GM12872 (cell line): Measurements from ENCODE around the gene CMTM8.

Experiments used
- TF ChIP-seq, protein P1 (sequence below): IDR thresholded peaks from 3 replicates; pipeline ENCODE4 v1.5.1; 2011; ENCODE audit warnings: low read depth, mild to moderate bottlenecking, low read length, moderate library complexity; ENCODE audit not compliant: insufficient read depth

Gene CMTM8

DNA sequence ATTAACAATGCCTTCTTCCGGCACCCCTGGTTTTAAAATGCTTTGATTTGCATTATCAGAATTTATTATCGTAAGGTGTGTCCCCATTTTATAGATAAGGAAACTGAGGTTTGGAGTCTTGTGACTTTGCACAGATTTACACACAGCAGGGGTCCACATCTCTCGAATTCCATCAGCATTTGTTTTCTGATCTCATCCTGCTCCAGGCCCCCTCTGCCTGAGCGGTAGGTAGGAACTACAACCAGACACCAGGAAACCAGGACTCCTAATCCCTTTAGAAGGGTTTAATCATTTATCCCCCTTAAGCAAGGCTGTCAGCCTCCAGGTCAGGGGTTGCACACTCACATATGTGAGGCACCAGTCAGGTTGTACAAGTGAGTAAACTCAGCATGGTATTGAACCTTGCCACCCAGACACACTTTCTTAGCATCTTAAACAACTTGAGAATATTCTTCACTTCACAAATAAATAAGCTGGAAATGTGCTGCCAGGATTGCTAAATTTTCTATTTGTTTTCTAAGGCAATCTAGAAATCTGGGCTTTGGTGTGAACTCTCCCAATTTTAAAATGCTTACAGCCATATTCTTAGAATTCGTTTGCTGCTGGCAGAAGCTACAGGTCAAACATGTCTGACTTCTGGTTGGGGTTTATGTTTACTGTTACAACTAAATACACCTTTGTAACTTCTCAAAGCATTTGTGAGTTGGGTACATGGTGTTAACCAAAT is 121.4 kb downstream of the CMTM8 start:
- TF ChIP-seq, protein P1, sequence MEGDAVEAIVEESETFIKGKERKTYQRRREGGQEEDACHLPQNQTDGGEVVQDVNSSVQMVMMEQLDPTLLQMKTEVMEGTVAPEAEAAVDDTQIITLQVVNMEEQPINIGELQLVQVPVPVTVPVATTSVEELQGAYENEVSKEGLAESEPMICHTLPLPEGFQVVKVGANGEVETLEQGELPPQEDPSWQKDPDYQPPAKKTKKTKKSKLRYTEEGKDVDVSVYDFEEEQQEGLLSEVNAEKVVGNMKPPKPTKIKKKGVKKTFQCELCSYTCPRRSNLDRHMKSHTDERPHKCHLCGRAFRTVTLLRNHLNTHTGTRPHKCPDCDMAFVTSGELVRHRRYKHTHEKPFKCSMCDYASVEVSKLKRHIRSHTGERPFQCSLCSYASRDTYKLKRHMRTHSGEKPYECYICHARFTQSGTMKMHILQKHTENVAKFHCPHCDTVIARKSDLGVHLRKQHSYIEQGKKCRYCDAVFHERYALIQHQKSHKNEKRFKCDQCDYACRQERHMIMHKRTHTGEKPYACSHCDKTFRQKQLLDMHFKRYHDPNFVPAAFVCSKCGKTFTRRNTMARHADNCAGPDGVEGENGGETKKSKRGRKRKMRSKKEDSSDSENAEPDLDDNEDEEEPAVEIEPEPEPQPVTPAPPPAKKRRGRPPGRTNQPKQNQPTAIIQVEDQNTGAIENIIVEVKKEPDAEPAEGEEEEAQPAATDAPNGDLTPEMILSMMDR, result no peak

DNA sequence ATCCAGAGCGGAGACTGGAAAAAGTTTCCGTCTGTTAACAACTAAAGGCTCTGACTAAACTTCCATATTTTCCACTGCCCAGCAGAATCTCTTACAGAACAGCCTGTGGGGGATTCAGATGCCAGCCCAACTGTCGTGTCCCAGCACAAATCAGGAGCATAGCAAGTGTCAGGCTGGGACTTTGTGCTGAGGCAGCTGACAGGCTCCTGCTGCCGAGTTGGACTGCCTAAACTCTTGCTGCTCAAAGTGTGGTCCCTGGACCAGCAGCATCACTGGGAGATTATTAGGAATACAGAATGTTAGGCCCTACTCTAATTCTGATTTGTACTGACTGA is 122.0 kb downstream of the CMTM8 start:
- TF ChIP-seq, protein P1, result no peak

DNA sequence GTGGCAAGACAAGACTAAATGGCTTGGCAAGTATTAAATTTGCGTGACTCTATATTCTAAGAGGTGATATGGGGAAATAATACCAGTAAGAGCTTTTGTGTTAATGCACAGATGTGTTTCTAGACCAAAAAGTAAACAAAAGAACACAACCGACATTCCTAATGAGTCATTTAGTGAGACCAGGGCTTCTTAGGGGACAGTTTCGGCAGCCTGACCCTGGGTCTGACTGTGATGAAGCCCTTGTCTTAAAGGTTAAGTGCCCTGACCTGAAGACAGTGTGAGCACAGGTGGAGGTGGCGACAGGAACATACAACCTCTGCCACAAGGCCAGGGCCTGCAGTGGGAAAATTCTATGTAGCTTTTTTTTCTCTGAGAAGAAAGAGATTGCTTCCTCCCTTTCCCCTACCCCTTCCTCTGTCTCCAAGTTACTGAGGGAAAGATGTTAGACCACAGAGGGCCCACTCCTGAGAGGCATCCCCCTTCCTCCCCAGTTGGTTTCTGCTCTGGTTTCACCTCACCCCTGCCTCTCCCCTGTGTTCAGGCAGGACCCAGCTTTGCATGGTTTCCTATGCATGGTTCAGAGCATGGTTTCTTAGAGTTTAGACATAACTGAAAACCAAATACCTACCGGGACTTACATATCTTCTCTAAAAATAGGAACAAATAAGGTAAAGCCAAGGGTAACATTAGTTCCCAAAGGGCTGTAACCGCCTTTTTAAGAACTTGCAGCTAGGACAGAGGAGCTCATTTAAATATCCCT is 128.3 kb downstream of the CMTM8 start:
- TF ChIP-seq, protein P1, result no peak

DNA sequence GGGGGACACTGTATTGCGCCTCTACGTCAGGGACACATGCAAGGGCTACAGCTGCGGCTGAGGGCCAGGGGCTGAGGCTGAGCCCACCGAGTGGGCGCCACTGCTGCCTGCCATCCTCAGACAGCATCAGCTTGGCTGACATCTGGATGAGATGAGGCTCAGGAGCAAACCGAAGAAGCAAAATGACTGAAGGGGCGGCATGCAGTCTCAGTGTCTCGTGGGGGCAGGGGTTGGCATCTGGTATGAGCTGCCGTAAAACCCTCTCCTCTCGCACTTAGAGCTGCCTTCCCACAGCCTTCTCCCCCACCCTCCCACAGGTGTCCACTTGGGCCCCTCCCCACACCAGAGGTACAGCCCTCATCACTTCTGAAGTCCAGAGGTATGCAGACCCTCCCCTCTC is 129.0 kb downstream of the CMTM8 start:
- TF ChIP-seq, protein P1, result no peak

DNA sequence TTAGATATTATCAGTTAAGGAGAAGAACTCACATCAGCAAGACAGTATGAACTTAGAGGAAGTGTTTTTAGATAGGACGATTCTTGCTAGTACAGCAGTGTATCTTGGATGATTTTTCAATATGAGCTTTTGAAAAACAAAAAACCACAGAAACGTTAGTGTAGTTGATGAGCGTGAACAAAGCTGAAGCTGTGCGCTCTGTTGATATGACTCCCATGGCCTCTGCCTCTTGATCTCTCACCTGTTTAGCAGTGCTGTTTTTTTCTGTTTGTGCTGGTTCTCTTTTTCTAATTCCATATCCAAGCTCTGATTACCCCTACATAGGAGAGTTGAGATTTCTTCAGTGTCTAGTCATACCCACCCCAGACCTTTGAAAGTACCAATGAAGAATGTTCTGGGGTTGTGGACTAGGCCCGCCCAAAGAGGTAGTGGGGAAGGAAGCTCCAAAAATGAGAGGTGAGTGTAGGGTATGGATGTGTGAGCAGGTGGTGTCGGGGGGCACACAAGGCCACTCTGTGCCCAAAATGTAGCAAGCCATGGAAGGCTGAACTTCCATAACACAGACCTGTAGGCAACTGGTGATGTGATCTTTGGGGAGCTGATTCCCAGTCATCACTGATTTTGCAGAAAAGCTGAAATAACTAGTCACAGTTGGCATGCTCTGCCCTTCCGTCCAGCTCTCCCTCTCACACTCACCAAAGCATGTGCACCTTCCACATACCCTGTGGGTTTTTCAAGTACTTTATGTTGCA is 133.2 kb downstream of the CMTM8 start:
- TF ChIP-seq, protein P1, result no peak

DNA sequence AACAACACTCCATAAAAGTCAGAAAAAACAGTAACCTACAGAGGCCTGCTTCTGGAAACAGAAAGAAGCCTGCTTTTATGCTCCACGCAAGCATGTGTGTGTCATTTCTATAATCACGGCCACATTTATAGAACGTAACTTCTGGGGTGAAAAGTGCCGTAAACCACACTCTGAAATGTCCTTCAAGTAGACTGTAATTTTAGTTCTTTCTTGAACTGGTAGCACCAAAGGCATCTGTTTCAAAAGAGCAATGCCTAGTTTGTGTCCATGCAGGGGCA is 133.7 kb downstream of the CMTM8 start:
- TF ChIP-seq, protein P1, result no peak

DNA sequence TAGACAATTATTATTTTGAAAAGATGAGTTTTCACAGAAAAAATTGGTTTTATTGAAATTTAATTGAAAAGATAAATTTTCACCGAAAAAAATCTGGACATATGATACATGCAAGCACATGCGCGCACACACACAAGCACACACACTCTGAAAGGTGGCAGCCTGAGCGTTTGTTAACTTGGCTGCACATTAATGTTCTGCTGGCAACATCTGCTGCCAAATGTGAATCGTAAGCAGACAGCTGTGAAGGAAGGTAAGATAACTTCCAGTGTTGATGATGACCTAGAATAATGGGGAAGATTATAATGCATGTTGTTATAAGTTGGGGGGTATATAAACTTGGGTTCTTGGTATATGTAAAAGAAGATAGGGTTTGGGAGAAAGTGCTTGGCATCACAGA is 134.8 kb downstream of the CMTM8 start:
- TF ChIP-seq, protein P1, result no peak
